ENCODE results near the gene GRHL1.
A peak's percentile ranks its signal among the peaks of the same experiment; 100 is the strongest.

GRHL1 gene

GRCh38 chr2:9974343-9974742 lies 22.9 kb downstream of the GRHL1 start:
- DNase-seq, result no peak

GRCh38 chr2:9975328-9975727 lies 23.8 kb downstream of the GRHL1 start:
- no peak for DNase-seq

- DNase-seq, result no peak
Measured at GRCh38 chr2:9975805-9976447, 24.4 kb downstream of the GRHL1 start.

GRCh38 chr2:9979977-9980376 lies 28.5 kb downstream of the GRHL1 start:
- DNase-seq, result no peak

- no peak for DNase-seq
Measured at GRCh38 chr2:9980520-9980919, 29.0 kb downstream of the GRHL1 start.

GRCh38 chr2:9981655-9982054 lies 30.2 kb downstream of the GRHL1 start:
- no peak for DNase-seq

- DNase-seq, result no peak
Measured at GRCh38 chr2:9982248-9982647, 30.8 kb downstream of the GRHL1 start.

GRCh38 chr2:9982891-9983290 lies 31.4 kb downstream of the GRHL1 start:
- DNase-seq, result no peak

- DNase-seq, result no peak
Measured at GRCh38 chr2:9983401-9984216, 32.1 kb downstream of the GRHL1 start.

- peak; percentile 40 for DNase-seq
Measured at GRCh38 chr2:9984217-9984739, 32.8 kb downstream of the GRHL1 start.

GRCh38 chr2:9984871-9985480 lies 33.5 kb downstream of the GRHL1 start:
- no peak for DNase-seq

GRCh38 chr2:9985531-9986328 lies 34.2 kb downstream of the GRHL1 start:
- no peak for DNase-seq

GRCh38 chr2:9988320-9988719 lies 36.8 kb downstream of the GRHL1 start:
- DNase-seq, result no peak

- no peak for DNase-seq
Measured at GRCh38 chr2:9990736-9991135, 39.2 kb downstream of the GRHL1 start.

- DNase-seq, result no peak
Measured at GRCh38 chr2:9991221-9991620, 39.7 kb downstream of the GRHL1 start.

GRCh38 chr2:9991829-9992273 lies 40.4 kb downstream of the GRHL1 start:
- no peak for DNase-seq

GRCh38 chr2:9992427-9993187 lies 41.1 kb downstream of the GRHL1 start:
- no peak for DNase-seq

GRCh38 chr2:9993488-9994165 lies 42.1 kb downstream of the GRHL1 start:
- DNase-seq, result no peak

GRCh38 chr2:9994462-9994861 lies 43.0 kb downstream of the GRHL1 start:
- no peak for DNase-seq

- no peak for DNase-seq
Measured at GRCh38 chr2:9995059-9995458, 43.6 kb downstream of the GRHL1 start.

- DNase-seq, result no peak
Measured at GRCh38 chr2:9996321-9996720, 44.8 kb downstream of the GRHL1 start.

GRCh38 chr2:9997936-9998335 lies 46.4 kb downstream of the GRHL1 start:
- DNase-seq, result no peak

Data from NCI-H345 (cell line).